ENCODE measurements around the gene B4GALT1. TPM values are rescaled to one million over a fixed set of nuclear protein-coding genes. Genes with fewer than 3 reads are reported as not detected.

Gene B4GALT1
- total and polyA plus RNA-seq, 2 donors (not counting 3 experiments of a cell fraction or from before 2014, with no cell fraction given) = 61.4 to 66.5 TPM

DNA sequence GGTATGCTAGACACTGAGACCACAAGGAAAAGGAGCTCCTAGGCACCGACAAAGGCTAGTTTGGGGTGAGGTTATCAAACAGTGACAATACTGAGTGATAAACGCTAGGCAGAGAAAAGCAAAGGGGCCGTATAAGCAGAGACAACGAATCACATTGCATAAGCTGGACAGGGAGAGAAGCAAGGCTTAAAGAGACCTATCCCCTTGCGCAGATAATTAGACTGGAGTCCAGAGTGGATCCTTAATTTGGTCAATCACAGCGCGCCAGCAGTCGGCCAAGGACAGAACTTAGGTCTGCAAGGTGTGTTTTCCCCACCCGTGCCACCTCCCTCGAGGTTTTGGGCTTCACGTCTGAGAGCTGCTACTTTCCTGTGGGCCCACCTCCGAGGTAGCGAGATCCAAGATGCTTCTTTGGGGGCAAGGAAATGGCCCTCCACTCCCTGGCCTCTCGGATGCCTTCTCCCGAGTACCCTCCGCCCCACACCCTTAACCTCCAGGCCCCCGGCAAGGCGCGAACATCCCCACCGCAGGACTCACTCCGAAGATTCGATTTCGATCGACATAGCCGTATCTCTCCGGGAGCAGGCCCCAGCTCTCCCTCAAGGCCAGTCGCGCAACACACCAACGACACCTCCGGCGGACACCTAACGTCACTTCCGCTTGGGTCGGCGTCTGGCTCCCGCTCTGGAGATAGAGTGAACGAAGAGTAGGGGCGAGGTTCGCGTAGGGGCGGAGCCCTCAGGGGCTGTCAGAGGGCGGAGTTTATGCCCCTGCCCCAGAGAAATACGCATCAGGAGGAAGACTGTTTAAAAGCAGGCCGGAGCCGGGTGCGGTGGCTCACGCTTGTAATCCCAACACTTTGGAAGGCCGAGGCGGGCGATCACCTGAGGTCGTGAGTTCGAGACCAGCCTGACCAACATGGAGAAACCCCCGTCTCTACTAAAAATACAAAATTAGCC lies 90.8 kb downstream of the B4GALT1 start, which contains the start of gene SMU1:
Gene SMU1 (minus strand): TSS at position 629 of the 959 bp plus-strand sequence. CDS start 66 bp downstream, at position 563.
- H3K9ac ChIP-seq (replicated peaks; ENCODE audit: extremely low read depth, insufficient read depth, low read length) = peak within 1 kb of the TSS; percentile 94
- H3K4me3 ChIP-seq (replicated peaks in 1 of 3; ENCODE audit: insufficient read depth in 1 of 3, low read depth in 1 of 3, low read length in 3 of 3) = peak within 1 kb of the TSS; percentile 54 to 87 (median 59)
- peak within 1 kb of the TSS; percentile 83 for H3K27ac ChIP-seq (ENCODE audit: insufficient read depth, low read depth, low read length)
- BruUV-seq (replicated peaks) = TSS peak; percentile 59
- no peaks in the 10 kb centered on the region for H3K9me3 ChIP-seq (replicated peaks; ENCODE audit: control insufficient read depth, insufficient read depth, low read length)
- TF ChIP-seq, protein P1, sequence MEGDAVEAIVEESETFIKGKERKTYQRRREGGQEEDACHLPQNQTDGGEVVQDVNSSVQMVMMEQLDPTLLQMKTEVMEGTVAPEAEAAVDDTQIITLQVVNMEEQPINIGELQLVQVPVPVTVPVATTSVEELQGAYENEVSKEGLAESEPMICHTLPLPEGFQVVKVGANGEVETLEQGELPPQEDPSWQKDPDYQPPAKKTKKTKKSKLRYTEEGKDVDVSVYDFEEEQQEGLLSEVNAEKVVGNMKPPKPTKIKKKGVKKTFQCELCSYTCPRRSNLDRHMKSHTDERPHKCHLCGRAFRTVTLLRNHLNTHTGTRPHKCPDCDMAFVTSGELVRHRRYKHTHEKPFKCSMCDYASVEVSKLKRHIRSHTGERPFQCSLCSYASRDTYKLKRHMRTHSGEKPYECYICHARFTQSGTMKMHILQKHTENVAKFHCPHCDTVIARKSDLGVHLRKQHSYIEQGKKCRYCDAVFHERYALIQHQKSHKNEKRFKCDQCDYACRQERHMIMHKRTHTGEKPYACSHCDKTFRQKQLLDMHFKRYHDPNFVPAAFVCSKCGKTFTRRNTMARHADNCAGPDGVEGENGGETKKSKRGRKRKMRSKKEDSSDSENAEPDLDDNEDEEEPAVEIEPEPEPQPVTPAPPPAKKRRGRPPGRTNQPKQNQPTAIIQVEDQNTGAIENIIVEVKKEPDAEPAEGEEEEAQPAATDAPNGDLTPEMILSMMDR (IDR thresholded peaks at IDR 0.05; ENCODE audit: extremely low read depth in 1 of 2, insufficient read depth in 1 of 2, low read depth in 1 of 2, low read length in 2 of 2) = no peak
- TF ChIP-seq JUN (IDR thresholded peaks at IDR 0.05; ENCODE audit: borderline replicate concordance, insufficient read depth, insufficient read length, low read depth) (no peak), POLR2A (IDR thresholded peaks at IDR 0.05; ENCODE audit: low read depth, low read length) (peak; percentile 69), GATA2 (IDR thresholded peaks at IDR 0.05; ENCODE audit: insufficient read depth, insufficient read length, low read depth, low read length) (no peak), POLR2AphosphoS5 (IDR thresholded peaks at IDR 0.05; ENCODE audit: insufficient read depth, low read depth, low read length) (peak; percentile 58), MYC (IDR thresholded peaks at IDR 0.05; ENCODE audit: low read depth, low read length) (no peak), FOS (IDR thresholded peaks at IDR 0.05; ENCODE audit: borderline replicate concordance, insufficient read depth, low read length) (no peak), EZH2 (IDR thresholded peaks at IDR 0.05; ENCODE audit: borderline replicate concordance, low read depth, low read length, severe bottlenecking) (no peak)
- TF ChIP-seq, protein P2, sequence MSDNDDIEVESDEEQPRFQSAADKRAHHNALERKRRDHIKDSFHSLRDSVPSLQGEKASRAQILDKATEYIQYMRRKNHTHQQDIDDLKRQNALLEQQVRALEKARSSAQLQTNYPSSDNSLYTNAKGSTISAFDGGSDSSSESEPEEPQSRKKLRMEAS (IDR thresholded peaks at IDR 0.05; ENCODE audit: insufficient read depth, insufficient read length) = no peak
- no peaks in the 10 kb centered on the region for H3K9me1 ChIP-seq (replicated peaks; ENCODE audit: control insufficient read depth, extremely low read depth, insufficient read depth, low read length)
- DNase-seq (ENCODE audit: low read depth, low spot score) = peak; percentile 99
- FAIRE-seq = peak; percentile 94
- ChIA-PET POLR2A (interaction anchor here (0.6 to 1.0 kb wide), 2 partner anchors 50 to 72 kb away, joined by 4 read pairs; partner anchors contain the start of gene DNAJA1), CTCF (interaction anchor here (0.8 to 2.3 kb wide), 6 partner anchors 9 to 188 kb away, joined by 3 to 17 read pairs (median 4); partner anchors contain the start of genes B4GALT1, BAG1 and CHMP5)
- intact Hi-C loops (cut with micrococcal nuclease) (loop anchor here (1.0 kb wide), 2 partner anchors 91 to 149 kb away; partner anchors contain the start of gene B4GALT1), dilution Hi-C loops (cut with MboI; ENCODE audit: extremely low pct_ligation_motif_present, low sequenced_read_pairs) (no loop called here)
- H3K4me1 ChIP-seq (ENCODE audit: control insufficient read depth, extremely low read depth, insufficient read depth, low read length) = peaks cover 14% of the 10 kb centered on the region
- no peaks in the 10 kb centered on the region for H4K20me1 ChIP-seq (replicated peaks; ENCODE audit: control insufficient read depth, extremely low read depth, insufficient read depth, low read length)
- peak within 1 kb of the TSS; percentile 89 for H2AFZ ChIP-seq (ENCODE audit: low read depth, low read length)
- H3K79me2 ChIP-seq (ENCODE audit: control insufficient read depth, insufficient read depth, low read length) = peaks cover 35% of the 10 kb centered on the region
- no peaks in the 10 kb centered on the region for H3K27me3 ChIP-seq (ENCODE audit: control insufficient read depth in 2 of 2, insufficient read depth in 2 of 2, low read length in 2 of 2)
- peak within 1 kb of the TSS; percentile 96 for H3K4me2 ChIP-seq (ENCODE audit: insufficient read depth, low read length)
- H3K36me3 ChIP-seq (ENCODE audit: control insufficient read depth in 2 of 2, extremely low read depth in 1 of 2, insufficient read depth in 2 of 2, low read length in 2 of 2) = peaks cover 4 to 8% of the 10 kb centered on the region in 2 experiments

Data from endothelial cell of umbilical vein (primary cell).